GM21786 (cell line): ENCODE results near the gene ZSCAN5A.
"Not testable (repeated sequence)": the region's sequence is repeated elsewhere in the genome, so short reads cannot be mapped to it uniquely, and the experiment has no call there.

Experiments
- ATAC-seq: cut with Tn5 transposase; IDR thresholded peaks from one replicate; pipeline ENCODE4 v1.9.1; 2021; ENCODE audit not compliant: unreplicated experiment

Gene ZSCAN5A

DNA sequence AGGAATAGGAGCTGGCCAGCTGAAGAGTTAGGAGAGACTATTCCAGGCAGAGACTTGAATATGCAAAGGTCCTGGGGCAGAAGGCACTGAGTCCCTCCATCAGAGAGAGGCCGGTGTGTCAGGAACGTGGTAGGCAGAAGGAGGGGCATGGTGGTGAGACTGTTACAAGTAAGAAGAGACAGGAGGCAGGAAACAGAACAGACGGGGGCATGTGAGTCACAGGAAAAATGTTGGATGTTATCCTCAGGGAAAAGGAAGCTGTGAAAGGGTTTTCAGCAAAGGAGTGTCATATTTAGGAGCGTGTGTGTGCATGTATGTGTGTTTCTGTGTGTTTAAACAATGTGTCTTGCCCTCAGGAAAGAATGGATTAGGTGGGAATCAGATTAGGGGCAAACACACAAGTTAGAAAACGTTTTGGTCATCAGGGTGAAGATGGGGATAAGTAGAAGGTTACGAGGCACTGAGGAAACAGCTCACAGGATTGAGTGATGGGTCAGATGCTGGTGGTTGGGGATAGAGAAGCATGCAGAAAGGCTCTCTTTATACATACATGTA, 41.0 kb downstream of the ZSCAN5A start:
- no peak for ATAC-seq

DNA sequence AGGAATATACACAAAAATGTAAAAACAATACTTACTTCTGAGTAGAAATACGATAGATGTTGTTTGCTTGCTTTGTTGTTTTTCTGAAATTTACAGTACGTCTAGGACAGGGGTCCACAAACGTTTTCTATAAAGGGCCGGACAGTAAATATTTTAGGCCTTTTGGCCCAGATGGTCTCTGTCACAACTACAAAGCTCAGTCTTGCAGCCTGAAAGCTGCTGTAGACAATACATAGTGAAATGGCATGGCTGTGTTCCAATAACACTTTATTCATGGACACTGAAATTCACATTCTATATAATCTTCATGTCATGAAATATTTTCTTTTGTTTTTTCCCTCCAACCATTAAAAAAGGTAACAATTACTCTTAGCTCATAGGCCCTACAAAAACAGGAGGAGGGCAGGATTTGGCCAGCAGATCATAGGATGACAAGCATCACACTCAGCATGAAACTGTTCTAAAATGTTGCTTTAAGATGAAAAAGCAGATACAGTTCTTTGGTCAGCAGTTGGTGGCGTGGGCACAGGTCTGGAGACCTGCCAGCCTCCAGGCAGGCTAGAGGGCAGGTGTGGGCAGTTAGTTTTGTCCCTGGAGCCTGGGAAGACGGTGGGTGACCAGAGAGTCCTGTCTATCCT, 42.4 kb downstream of the ZSCAN5A start, which contains the start of gene EDDM13:
TSS of gene EDDM13 (plus strand) at position 588 of the 638 bp plus-strand sequence. CDS start 87 bp downstream, outside the sequence.
- ATAC-seq = no peak

DNA sequence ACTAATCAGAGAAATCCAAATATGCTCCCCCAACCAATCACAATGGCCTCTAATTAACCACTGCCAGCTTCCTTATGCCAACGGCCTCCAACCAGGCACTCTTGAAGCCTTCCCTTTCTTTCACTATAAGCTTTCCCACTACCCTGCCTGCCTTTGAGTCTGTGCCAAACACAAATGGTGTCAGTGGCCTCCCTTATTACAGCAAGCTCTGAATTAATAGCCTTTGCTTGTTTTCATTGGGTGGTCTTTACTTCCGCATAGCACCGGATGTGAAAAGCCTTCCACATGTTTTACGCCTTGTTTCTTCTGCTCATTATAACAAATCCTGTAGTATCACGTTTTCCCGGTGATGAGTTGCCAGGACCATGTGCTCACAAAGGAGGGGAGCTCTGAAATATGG, 43.5 kb downstream of the ZSCAN5A start:
- no peak for ATAC-seq

- ATAC-seq = no peak
These were observed 44.0 kb downstream of the ZSCAN5A start for GRCh38 chr19:56270676-56271075.

DNA sequence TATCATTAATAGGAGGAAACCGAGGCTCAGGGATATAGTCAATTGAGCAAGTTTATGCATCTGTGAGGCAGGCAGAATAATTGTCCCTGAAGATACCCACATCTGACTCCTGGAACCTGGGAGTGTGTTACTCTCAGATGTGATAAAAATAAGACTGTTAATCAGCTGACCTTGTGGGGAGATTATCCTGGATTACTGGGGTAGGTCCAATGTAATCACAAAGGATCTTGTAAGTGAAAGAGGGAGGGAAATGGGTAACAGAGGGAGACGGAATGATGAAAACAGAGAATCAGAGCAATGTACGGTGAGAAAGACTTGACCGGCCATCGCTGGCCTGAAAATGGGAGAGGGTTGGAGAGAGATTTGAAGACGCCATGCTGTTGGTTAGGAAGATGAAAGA, 45.3 kb downstream of the ZSCAN5A start:
- ATAC-seq = no peak

DNA sequence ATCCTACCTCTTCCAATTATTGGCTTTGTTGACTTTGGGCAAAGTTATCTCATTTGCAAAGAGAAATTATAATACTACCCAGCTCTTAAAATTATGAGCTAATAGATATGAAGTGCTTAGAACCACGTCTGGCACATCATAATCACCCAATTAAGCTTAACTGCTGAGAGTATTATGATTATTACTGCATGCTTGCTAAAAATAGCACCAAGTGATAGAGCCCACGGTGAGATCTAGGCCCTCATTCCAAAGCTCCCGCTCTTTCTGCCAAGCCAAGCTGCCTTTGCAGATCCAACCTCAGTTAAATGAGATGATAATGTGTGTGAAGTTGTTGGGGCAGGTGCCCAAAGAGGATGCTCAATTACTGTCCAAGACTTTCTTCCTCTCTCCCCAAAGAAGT, 48.6 kb downstream of the ZSCAN5A start:
- ATAC-seq = no peak

DNA sequence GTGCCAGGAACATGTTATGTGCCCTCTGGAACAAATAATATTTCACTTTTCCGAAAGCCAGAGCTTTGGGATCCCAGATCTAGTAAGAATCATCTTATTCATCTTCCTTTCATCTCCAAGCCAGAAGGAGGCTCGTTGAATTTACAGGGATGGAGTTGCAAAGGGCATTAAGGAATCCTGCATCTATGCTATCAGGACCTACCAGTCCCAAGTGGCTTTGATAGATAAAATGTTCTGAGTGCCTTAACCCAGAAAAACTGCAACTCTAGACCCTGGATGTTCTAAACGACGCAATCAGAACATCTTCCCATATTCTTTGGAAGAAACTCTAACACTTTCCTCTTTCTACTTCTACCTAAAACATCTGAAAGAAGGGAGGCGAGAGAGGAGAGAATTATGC, 51.3 kb downstream of the ZSCAN5A start:
- ATAC-seq = no peak

DNA sequence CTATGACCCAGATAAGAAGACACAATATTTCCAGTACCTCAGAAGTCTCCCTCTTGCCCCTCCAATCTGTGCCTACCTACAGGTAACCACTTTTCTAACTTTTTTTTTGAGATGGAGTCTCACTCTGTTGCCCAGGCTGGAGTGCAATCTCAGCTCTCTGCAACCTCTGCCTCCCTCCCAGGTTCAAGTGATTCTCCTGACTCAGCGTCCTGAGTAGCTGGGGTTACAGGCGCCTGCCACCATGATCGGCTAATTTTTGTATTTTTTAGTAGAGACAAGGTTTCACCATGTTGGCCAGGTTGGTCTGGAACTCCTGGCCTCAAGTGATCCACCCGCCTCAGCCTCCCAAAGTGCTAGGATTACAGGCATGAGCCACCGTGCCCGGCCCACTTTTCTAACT, 52.7 kb downstream of the ZSCAN5A start:
- not testable (repeated sequence) for ATAC-seq

- ATAC-seq = no peak
These were observed 53.5 kb downstream of the ZSCAN5A start for GRCh38 chr19:56261145-56261544.

DNA sequence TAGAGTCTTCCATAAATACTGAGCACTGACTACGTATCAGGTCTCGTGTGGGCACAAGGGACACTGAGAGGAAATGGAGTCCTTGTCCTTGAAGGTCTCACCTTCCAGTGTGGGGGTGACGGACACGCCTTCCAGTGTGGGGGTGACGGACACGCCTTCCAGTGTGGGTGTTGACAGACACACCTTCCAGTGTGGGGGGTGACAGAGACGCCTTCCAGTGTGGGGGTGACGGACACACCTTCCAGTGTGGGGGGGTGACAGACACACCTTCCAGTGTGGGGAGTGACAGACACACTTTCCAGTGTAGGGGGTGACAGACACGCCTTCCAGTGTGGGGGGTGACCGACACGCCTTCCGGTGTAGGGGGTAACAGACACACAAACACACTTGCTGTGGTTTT, 56.4 kb downstream of the ZSCAN5A start:
- ATAC-seq = no peak

DNA sequence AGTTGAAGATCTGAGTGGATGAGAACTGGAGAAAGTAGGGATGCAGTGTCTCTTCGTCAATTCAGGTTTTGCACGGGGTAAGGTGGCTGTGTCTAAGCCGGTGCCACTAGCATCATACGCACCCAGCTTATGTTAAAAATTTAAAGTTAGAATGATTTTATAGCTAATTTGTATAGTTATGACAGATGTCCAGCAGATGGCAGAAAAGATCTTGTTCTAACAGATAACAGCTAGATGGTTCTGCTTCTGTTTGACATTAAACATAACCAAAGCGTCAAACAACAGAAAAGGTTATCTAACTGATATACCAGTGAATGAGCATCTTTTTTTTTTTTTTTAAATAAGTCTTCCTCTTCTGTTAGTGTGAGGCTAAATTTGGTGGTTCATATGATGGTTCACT, 60.9 kb downstream of the ZSCAN5A start:
- no peak for ATAC-seq

GRCh38 chr19:56252699-56253422, 61.8 kb downstream of the ZSCAN5A start:
- no peak for ATAC-seq

- not testable (repeated sequence) for ATAC-seq
These were observed 65.8 kb downstream of the ZSCAN5A start for GRCh38 chr19:56248736-56249338.

- ATAC-seq = not testable (repeated sequence)
These were observed 68.9 kb downstream of the ZSCAN5A start for GRCh38 chr19:56245764-56246163.

DNA sequence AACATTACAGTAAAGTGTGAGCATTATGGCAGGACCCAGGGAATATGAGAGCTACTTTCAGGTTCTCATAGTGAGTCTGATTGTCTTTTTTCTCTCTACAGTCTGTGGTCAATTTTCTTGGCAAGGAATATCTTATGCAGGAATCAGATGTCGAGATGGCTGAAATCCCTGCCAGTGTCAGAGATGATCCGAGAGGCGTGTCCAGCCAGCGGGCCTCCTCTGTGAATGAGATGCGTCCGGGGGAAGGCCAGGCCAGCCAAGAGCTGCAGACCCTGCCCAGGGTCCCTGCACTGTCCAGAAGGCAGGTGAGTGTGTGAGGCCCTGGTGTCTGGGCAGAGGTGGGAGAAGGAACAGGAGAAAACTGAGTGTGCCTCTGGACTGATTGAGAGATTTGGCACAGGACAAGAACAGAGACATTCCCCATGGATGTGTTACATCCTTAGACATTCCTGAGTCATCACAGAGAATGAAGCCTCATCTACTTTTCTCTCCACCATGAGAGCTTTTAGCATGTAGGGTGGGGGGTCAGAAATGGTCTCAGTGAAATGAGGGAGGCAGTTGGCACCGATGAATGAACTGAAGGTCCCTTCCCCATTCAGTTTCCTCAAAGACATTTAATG, 69.4 kb downstream of the ZSCAN5A start:
- no peak for ATAC-seq

GRCh38 chr19:56223481-56223880, 91.2 kb downstream of the ZSCAN5A start:
- no peak for ATAC-seq

GRCh38 chr19:56222901-56223300, 91.7 kb downstream of the ZSCAN5A start:
- no peak for ATAC-seq

DNA sequence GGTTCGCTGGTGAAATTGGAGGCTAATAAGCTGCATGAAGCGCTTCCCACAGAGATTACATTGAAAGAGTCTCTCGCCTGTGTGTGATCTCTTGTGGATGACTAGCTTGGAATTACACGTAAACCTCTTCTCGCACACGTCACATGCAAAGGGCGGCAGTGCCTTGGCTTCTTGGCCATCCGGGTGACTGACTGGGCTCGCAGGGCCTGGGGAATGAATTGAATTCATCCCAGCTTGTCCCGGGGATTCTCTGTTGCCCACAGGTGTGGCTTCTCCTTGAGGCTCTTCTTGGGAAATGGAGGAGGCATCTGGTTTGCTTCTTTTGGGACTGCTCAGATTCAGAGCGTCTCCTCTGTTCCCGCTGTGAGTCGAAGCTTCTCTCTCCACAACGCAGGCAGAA, 92.8 kb downstream of the ZSCAN5A start:
- no peak for ATAC-seq

GRCh38 chr19:56221442-56221841, 93.2 kb downstream of the ZSCAN5A start:
- ATAC-seq = not testable (repeated sequence)

DNA sequence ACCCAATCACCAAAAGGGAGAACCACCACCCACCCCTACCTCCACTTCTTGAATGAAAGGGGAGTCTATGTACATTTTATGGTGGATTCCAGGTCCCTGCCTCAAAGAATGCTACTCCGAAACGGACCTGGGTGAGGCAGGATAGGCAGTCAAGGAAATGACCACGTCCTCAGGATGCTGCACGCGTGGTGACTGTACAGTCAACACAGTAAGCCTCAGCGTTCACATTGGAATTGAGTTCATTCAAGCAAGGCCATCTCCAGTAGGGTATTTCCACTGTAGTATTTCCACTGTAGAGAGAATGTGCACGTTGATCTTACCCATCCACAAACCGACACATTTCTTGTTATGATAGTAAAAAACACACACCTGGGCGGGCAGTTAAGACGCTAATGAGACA, 95.7 kb downstream of the ZSCAN5A start:
- no peak for ATAC-seq
